NCI-H1092 (cell line): Measurements from ENCODE around the gene CDH2.

Experiments
- DNase-seq: peaks from one replicate; lab custom pipeline; 2025; lab: John Stamatoyannopoulos, UW

CDH2 gene

DNA sequence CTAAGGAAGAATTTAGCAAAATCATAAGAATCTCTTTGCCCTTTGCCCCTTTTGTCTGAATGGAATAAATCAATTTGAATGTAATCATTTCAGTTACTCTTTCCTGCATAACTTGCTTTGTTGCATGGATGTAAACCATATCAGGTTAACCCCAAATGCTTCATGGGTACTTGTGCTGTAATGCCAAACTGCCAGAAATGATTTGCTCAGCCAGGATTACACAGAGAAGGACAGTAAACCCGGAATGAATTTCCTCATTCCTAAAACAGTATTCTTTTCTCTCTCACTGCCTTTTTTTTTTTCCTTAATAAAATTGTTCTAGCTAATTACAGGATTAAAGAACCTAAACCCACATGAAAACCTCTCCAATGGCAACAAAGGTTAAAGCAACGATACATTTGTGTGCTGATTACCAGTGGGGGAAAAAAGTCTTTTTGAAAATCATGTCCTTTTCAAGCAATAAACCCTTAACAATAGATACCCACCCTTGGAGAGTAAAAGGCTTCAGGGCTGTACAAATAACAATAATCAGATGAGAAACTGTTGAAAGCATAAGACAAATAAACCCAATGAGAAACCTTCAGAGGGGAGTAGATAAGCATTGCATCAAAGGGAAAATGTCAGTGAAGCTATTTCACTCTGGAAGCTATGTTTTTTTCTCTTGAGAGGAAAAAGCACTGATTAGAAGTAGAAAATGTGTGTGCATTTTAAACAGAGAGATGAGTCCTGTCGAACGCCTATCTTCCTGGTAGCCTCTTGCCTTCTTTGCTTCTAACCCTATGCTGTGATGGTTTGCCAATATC lies 275.3 kb downstream of the CDH2 start:
- no peak for DNase-seq
